Astrocyte (in vitro differentiated cells and primary cell): ENCODE measurements around the gene ARHGEF10L. TPM values are rescaled to one million over a fixed set of nuclear protein-coding genes. Genes with fewer than 3 reads are reported as not detected.

Source experiments
- DNase-seq: peaks from one replicate; pipeline ENCODE4 v3.0.0-alpha.2; 2010; ENCODE audit warnings: low read depth
- FAIRE-seq: peaks from 2 replicates; lab custom pipeline; 2011; peaks lifted over from hg19 to GRCh38; lab: Jason Lieb, UNC
- H2AFZ ChIP-seq: 2 replicates; pipeline ENCODE4 v1.6.0; 2012; ENCODE audit warnings: low read depth, low read length, inconsistent platforms
- H3K27ac ChIP-seq: 2 replicates; pipeline ENCODE4 v1.5.1; 2011; ENCODE audit warnings: low read depth, low read length, inconsistent platforms
- H3K27me3 ChIP-seq: 2 replicates; pipeline ENCODE4 v1.6.0; 2011; ENCODE audit warnings: low read length, inconsistent platforms; ENCODE audit not compliant: insufficient read depth
- H3K36me3 ChIP-seq: 2 replicates; pipeline ENCODE4 v1.5.1; 2011; ENCODE audit warnings: low read length, inconsistent platforms; ENCODE audit not compliant: insufficient read depth
- H3K4me1 ChIP-seq: 2 replicates; pipeline ENCODE4 v1.5.1; 2011; ENCODE audit warnings: low read length, inconsistent platforms; ENCODE audit not compliant: insufficient read depth
- H3K4me2 ChIP-seq: 2 replicates; pipeline ENCODE4 v1.6.0; 2012; ENCODE audit warnings: low read length, inconsistent platforms
- H3K4me3 ChIP-seq: 2 replicates; pipeline ENCODE4 v1.5.1; 2011; ENCODE audit warnings: low read depth, mild to moderate bottlenecking, low read length, inconsistent platforms; ENCODE audit not compliant: insufficient read depth
- H3K79me2 ChIP-seq: 2 replicates; pipeline ENCODE4 v1.6.0; 2012; ENCODE audit warnings: mild to moderate bottlenecking, low read length, inconsistent platforms; ENCODE audit not compliant: insufficient read depth
- H3K9ac ChIP-seq: 2 replicates; pipeline ENCODE4 v1.6.0; 2012; ENCODE audit warnings: mild to moderate bottlenecking, low read length, inconsistent platforms
- H3K9me3 ChIP-seq: 2 replicates; pipeline ENCODE4 v1.5.1; 2012; ENCODE audit warnings: low read depth, mild to moderate bottlenecking, low read length, inconsistent platforms; ENCODE audit not compliant: insufficient read depth
- H4K20me1 ChIP-seq: 2 replicates; pipeline ENCODE4 v1.6.0; 2012; ENCODE audit warnings: low read length, inconsistent platforms; ENCODE audit not compliant: insufficient read depth
- H3K27ac Mint-ChIP-seq: one replicate; pipeline ENCODE4 v1.8.0; 2021; ENCODE audit warnings: mild to moderate bottlenecking, mixed read lengths; ENCODE audit not compliant: unreplicated experiment
- H3K27me3 Mint-ChIP-seq: one replicate; pipeline ENCODE4 v1.8.0; 2021; ENCODE audit warnings: low read depth, mixed read lengths; ENCODE audit not compliant: unreplicated experiment
- H3K36me3 Mint-ChIP-seq: one replicate; pipeline ENCODE4 v1.8.0; 2021; ENCODE audit warnings: low read depth, mixed read lengths; ENCODE audit not compliant: unreplicated experiment
- H3K4me1 Mint-ChIP-seq: one replicate; pipeline ENCODE4 v1.8.0; 2021; ENCODE audit warnings: low read depth, mixed read lengths; ENCODE audit not compliant: unreplicated experiment
- H3K4me3 Mint-ChIP-seq: one replicate; pipeline ENCODE4 v1.8.0; 2021; ENCODE audit warnings: mild to moderate bottlenecking, moderate library complexity, mixed read lengths; ENCODE audit not compliant: unreplicated experiment
- H3K9me3 Mint-ChIP-seq: one replicate; pipeline ENCODE4 v1.8.0; 2021; ENCODE audit warnings: mild to moderate bottlenecking, mixed read lengths; ENCODE audit not compliant: unreplicated experiment
- EZH2 ChIP-seq: IDR thresholded peaks from 2 replicates; pipeline ENCODE4 v1.6.1; 2012; ENCODE audit warnings: mild to moderate bottlenecking, low read length, inconsistent platforms; ENCODE audit not compliant: insufficient read depth
- total RNA-seq: library from RNA; stranded (reverse); gene quantifications from 2 replicates; pipeline ENCODE4 v1.2.1, GENCODE V29; 2021
- TF ChIP-seq, protein P1 (sequence below): IDR thresholded peaks from 2 replicates; pipeline ENCODE4 v1.5.1; 2011; ENCODE audit warnings: low read depth, mild to moderate bottlenecking, inconsistent platforms, low read length, moderate library complexity; ENCODE audit not compliant: insufficient read depth

ARHGEF10L gene
- total RNA-seq, 1 donor from 2014 or later: 14.2 TPM

DNA sequence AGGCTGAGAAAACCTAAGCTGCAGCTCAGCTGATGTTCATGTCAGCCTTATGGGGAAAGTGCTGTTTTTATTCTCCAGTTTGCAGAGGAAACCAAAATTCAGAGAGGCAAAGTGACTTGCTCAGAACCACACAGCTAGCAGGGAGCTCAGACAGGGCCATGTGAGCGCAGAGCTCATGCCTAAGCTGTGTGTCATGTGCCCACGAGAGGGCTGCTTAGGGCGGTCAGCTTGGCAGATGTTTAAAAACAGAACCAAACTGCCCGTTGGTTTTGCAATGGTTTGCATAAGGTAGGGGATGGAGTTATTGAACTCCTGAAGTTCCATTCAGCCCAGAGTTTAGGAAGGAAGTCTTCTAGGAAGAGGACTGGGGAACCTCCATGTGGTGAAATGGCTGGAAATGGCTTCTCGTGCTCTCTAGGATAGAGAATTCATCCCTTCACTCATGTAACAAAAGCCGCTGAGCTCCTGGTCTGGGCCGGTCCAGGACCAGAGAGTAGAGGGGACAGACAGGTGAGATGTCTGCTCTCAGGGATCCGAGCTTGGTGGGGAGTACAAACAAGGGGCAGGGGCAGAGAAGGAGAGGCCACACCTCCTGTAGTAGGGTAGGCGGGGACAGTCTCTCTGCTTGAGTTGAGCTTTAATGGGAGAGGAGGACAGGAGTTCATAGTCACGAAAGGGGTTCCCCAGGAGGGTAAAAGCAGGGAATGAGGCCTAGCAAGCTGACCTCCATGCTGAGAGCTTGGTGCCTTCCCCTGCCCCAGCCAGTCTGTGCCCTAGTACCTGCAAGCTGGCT is 46.9 kb downstream of the ARHGEF10L start:
- Mint-ChIP-seq H3K27ac (peak overlapping the region; percentile 83), H3K27me3 (no peaks in the 10 kb centered on the region), H3K9me3 (no peaks in the 10 kb centered on the region), H3K4me3 (no peak overlapping the region), H3K4me1 (peaks cover 43% of the 10 kb centered on the region), H3K36me3 (peaks cover 10% of the 10 kb centered on the region)
- Histone ChIP-seq H3K4me1 (peaks cover 34% of the 10 kb centered on the region), H3K27me3 (no peaks in the 10 kb centered on the region), H2AFZ (no peak overlapping the region), H3K4me2 (peak overlapping the region; percentile 39), H3K36me3 (peaks cover 2% of the 10 kb centered on the region), H3K9ac (no peak overlapping the region), H3K27ac (no peak overlapping the region), H4K20me1 (peaks cover 43% of the 10 kb centered on the region), H3K4me3 (no peak overlapping the region), H3K79me2 (no peaks in the 10 kb centered on the region), H3K9me3 (no peaks in the 10 kb centered on the region)
- FAIRE-seq (peak; percentile 9), DNase-seq (peak; percentile 77)
- no peak for TF ChIP-seq EZH2
- TF ChIP-seq, protein P1, sequence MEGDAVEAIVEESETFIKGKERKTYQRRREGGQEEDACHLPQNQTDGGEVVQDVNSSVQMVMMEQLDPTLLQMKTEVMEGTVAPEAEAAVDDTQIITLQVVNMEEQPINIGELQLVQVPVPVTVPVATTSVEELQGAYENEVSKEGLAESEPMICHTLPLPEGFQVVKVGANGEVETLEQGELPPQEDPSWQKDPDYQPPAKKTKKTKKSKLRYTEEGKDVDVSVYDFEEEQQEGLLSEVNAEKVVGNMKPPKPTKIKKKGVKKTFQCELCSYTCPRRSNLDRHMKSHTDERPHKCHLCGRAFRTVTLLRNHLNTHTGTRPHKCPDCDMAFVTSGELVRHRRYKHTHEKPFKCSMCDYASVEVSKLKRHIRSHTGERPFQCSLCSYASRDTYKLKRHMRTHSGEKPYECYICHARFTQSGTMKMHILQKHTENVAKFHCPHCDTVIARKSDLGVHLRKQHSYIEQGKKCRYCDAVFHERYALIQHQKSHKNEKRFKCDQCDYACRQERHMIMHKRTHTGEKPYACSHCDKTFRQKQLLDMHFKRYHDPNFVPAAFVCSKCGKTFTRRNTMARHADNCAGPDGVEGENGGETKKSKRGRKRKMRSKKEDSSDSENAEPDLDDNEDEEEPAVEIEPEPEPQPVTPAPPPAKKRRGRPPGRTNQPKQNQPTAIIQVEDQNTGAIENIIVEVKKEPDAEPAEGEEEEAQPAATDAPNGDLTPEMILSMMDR: no peak

DNA sequence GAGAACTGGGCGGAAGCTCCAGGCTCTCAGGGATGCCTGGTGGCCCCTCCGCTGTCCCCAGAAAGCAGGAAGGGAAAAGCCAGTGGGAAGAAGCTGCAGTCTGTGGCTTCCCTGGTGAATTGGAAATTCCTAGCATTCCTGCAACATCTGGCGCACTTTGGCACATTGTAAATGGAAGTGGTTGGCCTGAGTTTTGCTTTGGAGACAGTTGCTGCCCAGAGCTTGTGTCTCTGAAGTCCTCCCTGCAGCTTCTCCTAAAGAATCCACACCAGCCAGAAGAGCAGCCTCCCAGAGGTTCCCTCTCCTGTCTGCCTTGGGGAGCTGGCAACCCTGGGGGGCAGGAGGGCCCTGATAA is 48.2 kb downstream of the ARHGEF10L start:
- Histone ChIP-seq H3K27me3 (no peaks in the 10 kb centered on the region), H3K27ac (peak overlapping the region; percentile 14), H3K4me2 (peak overlapping the region; percentile 73), H4K20me1 (peaks cover 49% of the 10 kb centered on the region), H3K4me1 (peaks cover 34% of the 10 kb centered on the region), H3K9me3 (no peaks in the 10 kb centered on the region), H3K36me3 (peaks cover 2% of the 10 kb centered on the region), H3K4me3 (no peak overlapping the region), H3K9ac (peak overlapping the region; percentile 58), H3K79me2 (no peaks in the 10 kb centered on the region), H2AFZ (no peak overlapping the region)
- DNase-seq (peak; percentile 69), FAIRE-seq (peak; percentile 50)
- Mint-ChIP-seq H3K4me3 (peak overlapping the region; percentile 27), H3K27ac (peak overlapping the region; percentile 91), H3K4me1 (peaks cover 36% of the 10 kb centered on the region), H3K36me3 (peaks cover 15% of the 10 kb centered on the region), H3K27me3 (no peaks in the 10 kb centered on the region), H3K9me3 (no peaks in the 10 kb centered on the region)
- TF ChIP-seq EZH2: no peak
- TF ChIP-seq, protein P1: no peak
